Frontal cortex (tissue), 4 donors: ENCODE data around the gene SORCS3. TPM values are rescaled to one million over a fixed set of nuclear protein-coding genes. Genes with fewer than 3 reads are reported as not detected.

Experiments
- DNase-seq, 2 donors: peaks; one replicate each; pipeline ENCODE4 v3.0.0; 2012; ENCODE audit warnings: low spot score in 2 of 2
- FAIRE-seq: peaks from 2 replicates; lab custom pipeline; 2012; peaks lifted over from hg19 to GRCh38; lab: Jason Lieb, UNC
- total RNA-seq: library from RNA; depleted of rRNA; stranded (reverse); fragments of >200 nt; gene quantifications from one replicate; pipeline ENCODE4 v1.2.3, GENCODE V29; 2014
- donor health status: control.
- donor health status: control.
- donor health status: control.

The SORCS3 gene
- total RNA-seq, 1 donor from 2014 or later = 11.4 TPM

DNA sequence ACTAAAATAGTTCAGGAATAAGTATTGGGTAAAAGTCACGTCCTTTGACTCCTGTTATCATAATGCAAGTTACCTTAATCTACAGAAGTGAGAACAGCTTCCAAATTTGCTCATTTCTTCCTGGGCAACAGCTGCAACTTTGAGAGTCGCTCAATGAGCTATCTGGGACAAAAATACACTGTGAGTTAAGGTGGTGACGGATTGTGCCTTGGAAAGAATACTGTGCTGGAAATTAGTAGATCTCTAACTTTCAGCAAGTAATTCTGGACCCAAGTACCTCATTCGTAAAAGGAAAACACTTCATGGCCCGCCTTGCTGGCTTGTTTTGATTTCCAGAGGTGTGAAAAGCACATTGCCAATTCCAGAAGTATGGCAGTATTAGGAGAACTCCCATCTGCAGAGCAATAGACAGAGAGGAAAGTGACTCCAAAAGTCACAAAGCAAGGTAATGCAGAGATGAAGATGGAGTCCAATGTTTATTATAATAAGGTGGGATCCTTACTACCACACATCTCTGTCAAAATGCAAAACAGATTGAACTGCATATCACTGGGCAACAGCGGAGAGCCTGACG is 626.0 kb downstream of the SORCS3 start:
- DNase-seq (no peak), FAIRE-seq (no peak)

DNA sequence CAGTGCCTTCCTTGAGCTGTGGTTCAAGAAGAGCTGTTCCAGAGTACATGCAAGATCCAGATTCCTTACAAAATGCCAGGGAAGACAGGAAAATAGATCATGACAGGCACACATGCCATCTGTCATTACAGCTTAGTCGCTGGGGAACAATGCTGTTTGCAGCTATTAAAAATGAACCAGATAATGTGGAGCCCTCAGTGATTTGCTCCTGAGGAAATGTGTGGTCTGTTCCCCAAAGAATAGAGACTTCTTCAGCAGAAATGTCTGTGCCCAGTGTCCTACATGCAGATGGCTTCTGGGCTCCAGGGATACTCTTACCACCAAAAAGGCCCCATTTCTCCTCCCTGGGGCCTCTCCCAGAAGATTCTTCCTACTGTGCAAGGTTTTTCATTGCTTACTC is 627.9 kb downstream of the SORCS3 start:
- FAIRE-seq (no peak), DNase-seq (no peak)

DNA sequence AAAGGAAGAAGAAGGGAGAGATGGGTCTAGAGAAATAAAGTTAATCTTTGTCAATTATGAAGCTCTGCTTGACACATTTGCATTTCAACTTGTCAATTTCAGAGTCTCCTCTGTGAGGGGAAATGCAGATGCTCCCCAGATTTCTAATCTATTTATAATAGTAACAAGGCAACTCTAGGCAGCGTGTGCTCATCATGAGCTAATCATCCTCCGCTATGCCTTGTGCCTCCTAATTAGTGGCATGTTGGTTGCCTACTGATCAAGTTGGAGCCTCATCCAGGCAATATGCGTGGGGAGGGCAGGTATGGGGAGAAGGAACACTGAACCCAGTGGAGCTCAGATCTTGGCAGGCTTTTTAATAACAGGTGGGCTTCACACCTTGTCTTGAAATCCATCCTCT is 628.6 kb downstream of the SORCS3 start:
- FAIRE-seq (no peak), DNase-seq (no peak)

DNA sequence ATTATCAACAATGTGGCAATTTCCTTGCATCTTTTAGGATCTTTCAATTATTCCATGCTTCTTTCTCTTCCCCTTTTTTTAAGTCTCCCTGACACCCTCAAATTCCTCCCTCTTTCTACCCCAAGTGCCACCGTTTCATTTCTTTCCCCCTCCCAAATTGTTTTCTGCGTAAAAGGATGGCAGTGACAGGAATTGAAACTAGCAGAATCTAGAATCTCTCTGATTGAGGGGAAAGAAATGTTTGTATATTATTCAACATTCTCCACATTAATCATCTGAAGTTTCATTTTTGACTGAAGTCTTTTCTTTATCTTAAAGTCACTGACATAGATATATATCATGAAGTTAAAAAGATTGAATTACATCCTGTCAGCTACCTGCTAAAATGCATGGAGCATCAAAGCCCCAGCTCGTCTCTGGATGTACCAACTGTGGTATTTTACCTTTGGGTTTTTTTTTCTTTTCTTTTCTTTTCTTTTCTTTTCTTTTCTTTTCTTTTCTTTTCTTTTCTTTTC is 633.5 kb downstream of the SORCS3 start:
- FAIRE-seq (no peak), DNase-seq (no peak)

DNA sequence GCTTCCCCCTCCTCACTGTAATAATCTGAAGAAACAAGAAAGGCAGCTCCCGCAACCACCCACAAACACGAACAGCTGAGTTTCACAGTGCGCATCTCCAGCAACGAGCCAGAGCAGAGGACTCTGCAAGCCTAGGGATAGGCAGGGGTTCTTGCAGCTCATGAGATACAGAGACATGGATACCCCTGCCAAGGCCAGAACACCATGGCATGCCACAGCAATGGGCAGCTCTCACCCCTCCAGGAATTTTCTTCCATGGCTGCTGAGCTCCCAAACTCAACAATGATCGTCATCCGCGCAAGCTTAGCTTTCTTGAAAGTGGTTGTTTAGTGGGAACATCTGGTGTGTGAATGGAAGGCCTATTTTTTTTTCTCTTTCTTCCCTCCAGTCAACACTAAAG is 637.3 kb downstream of the SORCS3 start:
- no peak for FAIRE-seq
- no peak for DNase-seq

DNA sequence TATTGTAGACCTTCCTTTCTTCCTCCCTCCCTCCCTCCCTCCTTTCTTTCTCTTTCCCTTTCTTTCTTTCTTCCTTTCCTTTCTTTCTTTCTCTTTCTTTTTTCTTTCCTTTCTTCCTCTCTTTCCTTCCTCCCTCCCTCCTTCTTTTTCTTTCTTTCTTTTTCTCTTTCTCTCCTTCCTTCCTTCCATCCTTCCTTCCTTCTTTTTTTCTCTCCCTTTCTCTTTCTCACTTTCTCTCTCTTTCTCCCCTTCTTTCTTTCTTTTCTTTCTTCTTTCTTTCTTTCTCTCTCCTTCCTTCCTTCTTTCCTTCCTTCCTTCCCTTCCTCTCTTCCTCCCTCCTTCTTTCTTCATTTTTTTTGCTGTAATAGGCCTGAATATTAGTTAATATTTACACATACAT is 638.0 kb downstream of the SORCS3 start:
- DNase-seq (no peak), FAIRE-seq (no peak)

DNA sequence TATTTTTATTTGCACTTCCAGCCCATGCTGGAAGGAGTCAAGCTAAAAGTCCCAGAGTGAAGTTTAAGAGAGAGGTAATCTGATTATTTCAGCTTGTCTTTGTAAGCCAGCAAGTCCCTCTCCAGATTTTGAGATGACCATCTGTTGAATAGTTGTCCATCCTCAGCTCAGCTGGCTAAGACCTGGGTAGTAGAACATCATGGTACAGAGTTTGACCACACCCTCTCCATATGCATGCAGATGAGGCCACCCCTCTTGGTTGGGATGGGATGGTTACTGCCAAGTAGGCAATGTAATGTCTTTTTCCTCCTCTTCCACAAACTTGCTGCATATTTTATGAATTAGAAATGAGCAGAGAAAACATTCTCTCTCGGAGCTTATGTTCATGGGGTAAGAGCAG is 639.8 kb downstream of the SORCS3 start:
- DNase-seq (no peak), FAIRE-seq (no peak)

DNA sequence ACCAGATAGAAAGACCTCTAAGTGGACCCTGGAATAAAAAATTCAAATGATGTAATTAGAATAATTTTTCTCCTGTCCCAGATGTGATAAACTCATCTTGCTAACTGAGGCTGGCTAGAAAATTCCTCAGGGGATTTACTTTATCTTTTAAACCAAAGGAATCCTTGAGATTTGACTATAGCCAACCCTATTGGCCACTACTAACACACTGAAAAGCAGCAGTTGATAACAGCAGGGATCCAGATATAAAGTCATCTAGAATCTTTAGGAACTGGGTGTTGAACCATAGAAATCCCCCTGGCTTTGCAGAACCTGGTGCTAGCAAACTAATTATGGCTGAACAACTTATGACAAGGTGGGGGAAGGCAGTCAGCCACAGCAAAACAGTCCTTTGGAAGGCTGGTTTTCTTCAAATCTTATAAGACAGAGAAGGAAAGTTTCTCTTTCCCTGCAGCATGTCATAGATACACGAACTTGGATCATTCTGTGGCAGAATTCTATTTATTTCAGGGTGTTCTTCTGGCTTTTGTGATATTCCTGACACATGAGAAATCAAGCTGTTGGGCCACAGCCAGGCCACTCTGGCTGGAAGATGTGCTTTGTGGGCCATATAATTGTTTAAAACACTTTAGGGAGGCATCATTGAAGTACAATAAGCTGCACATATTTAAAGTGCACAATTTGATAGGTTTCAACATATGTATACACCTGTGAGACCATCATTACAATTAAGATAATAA is 643.6 kb downstream of the SORCS3 start:
- DNase-seq (no peak), FAIRE-seq (no peak)

DNA sequence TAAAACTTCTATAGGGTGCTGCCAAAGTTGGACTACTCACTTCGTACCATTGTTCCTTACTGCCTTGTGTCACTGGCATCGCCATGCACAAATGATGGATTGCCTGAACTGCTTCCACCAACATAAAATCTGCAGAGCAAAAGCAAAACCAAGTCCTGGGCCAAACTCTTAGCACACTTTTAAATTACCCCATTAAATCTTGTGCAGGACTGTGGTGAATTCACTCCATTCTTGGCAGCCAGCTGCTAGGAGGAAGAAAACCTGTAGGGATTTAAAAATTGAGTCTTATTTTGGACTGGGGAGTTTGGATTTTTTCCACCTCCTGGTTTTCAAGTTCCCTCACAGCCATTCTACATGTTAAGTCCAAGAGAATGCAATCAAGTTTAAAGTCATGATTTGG is 646.9 kb downstream of the SORCS3 start:
- DNase-seq (no peak), FAIRE-seq (no peak)

DNA sequence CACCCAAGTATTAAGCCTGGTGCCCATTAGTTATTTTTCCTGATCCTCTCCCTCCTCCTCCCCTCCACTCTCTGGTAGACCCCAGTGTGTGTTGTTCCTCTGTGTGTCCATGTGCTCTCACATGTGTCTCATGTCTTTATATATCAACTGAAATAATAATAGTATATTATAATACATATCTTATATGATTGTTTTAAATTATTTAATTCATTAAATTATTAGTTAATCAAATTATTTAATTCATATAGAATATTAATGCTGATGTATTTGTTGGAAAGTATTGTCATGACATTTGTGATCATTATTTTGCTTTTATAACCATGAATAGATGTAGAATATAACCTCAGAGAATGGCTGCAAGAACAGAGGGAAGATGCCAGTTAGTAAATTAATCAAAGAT is 647.5 kb downstream of the SORCS3 start:
- FAIRE-seq = no peak
- no peak for DNase-seq

DNA sequence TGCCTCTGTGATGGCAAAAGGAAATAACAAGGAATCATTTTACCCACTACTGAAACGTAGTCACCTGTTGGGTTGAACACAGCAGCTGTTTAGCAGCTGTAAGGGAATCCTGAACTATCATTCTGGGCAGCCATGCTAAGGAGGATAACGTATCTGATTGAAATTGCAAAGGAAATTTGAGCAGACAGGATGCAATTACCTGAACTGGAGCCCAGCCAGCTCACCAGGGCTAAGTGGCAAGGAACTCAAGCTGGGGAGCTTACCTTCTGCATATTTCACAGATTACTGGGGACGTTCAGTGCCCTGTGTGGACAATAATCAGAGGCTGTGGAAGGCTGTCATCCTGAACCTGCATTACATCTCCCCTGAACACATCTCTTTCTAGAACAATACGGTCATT is 650.5 kb downstream of the SORCS3 start:
- no peak for DNase-seq
- FAIRE-seq = no peak

DNA sequence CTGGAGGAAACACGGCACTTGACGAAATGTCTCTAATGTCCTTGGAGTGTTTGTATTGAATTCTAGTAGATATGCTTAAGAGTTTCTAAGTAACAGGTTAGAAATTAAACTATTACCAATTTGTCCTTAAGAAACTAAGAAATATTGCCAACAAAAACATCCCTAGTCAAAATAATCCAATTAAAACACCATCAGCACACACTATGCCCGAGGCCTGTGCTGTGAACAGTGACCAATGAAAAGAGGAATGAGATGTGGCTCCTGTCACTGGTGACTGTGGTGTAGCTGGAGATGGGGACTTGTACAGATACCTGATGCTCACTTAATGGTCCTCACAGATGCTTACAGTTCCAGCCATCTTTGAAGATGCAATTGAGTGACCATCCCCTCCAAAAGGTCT is 651.1 kb downstream of the SORCS3 start:
- DNase-seq (no peak), FAIRE-seq (no peak)
